CD4-positive, alpha-beta T cell treated with Interleukin-21 for 1 hour (primary cell): ENCODE results near the gene GEMIN4.

Experiments used
- DNase-seq: peaks from one replicate; pipeline ENCODE4 v3.0.0-alpha.2; 2020

GEMIN4 gene

GRCh38 chr17:697682-698081, 54.4 kb downstream of the GEMIN4 start:
- no peak for DNase-seq

- DNase-seq, result no peak
Measured at GRCh38 chr17:696369-696768, 55.7 kb downstream of the GEMIN4 start.
